CD4-positive, alpha-beta T cell (primary cell): ENCODE data around the gene PDE10A. TPM values are rescaled to one million over a fixed set of nuclear protein-coding genes. Genes with fewer than 3 reads are reported as not detected.

Experiments
- ATAC-seq: fragments of 200-7000 bp; cut with Tn5 transposase; one replicate; pipeline ENCODE4 v1.10.0; 2022; ENCODE audit warnings: mild to moderate bottlenecking; ENCODE audit not compliant: poor library complexity
- CTCF ChIA-PET: fragments of 350-600 bp; sonication (Branson Sonifier 250); formaldehyde crosslinking; loops from one replicate; lab custom pipeline; 2021; ENCODE audit warnings: antibody characterized with exemption, inconsistent platforms; lab: Charles Lee
- POLR2A ChIA-PET: fragments of 350-600 bp; sonication (Branson Sonifier 250); formaldehyde crosslinking; loops from one replicate; lab custom pipeline; 2021; ENCODE audit warnings: antibody characterized with exemption, inconsistent platforms; lab: Charles Lee
- DNase-seq, 14 experiments: peaks; one replicate each; pipeline ENCODE4 v3.0.0-alpha.2; 2013 to 2020; ENCODE audit warnings: mixed read lengths in 2 of 14
- H3K27ac ChIP-seq, 2 donors: one replicate each; pipeline versions ENCODE4 v1.5.1 to v1.7.0; 2013; ENCODE audit warnings: low read length in 2 of 2, low read depth in 1 of 2, mild to moderate bottlenecking in 1 of 2
- H3K27me3 ChIP-seq, 2 experiments: 1 replicate in 1 of 2; 2 replicates in 1 of 2; pipeline versions ENCODE4 v1.6.1 to v1.7.0; 2013; ENCODE audit warnings: low read length in 2 of 2, control low read depth in 1 of 2, mild to moderate bottlenecking in 1 of 2, moderate library complexity in 1 of 2; ENCODE audit not compliant: insufficient read depth in 2 of 2, control insufficient read depth in 1 of 2
- H3K36me3 ChIP-seq: one replicate; pipeline ENCODE4 v1.6.1; 2013; ENCODE audit warnings: low read length, control low read depth; ENCODE audit not compliant: insufficient read depth
- H3K4me1 ChIP-seq: one replicate; pipeline ENCODE4 v1.6.1; 2013; ENCODE audit warnings: low read length, control low read depth; ENCODE audit not compliant: insufficient read depth
- H3K4me3 ChIP-seq: one replicate; pipeline ENCODE4 v1.5.1; 2013; ENCODE audit warnings: mild to moderate bottlenecking, low read length, moderate library complexity
- H3K9me3 ChIP-seq, 2 experiments: 1 replicate in 1 of 2; 2 replicates in 1 of 2; pipeline versions ENCODE4 v1.6.1 to v1.7.0; 2013; ENCODE audit warnings: low read length in 2 of 2, mild to moderate bottlenecking in 2 of 2, control low read depth in 1 of 2, moderate library complexity in 1 of 2; ENCODE audit not compliant: control insufficient read depth in 1 of 2, insufficient read depth in 1 of 2
- H3K27ac Mint-ChIP-seq: one replicate; pipeline ENCODE4 v1.8.0; 2020; ENCODE audit warnings: mixed read lengths
- H3K27me3 Mint-ChIP-seq: one replicate; pipeline ENCODE4 v1.8.0; 2021; ENCODE audit warnings: mixed read lengths
- H3K36me3 Mint-ChIP-seq: one replicate; pipeline ENCODE4 v1.8.0; 2021; ENCODE audit warnings: low read depth, mixed read lengths
- H3K4me1 Mint-ChIP-seq: one replicate; pipeline ENCODE4 v1.8.0; 2021; ENCODE audit warnings: low read depth, mixed read lengths
- H3K4me3 Mint-ChIP-seq: one replicate; pipeline ENCODE4 v1.8.0; 2020; ENCODE audit warnings: mild to moderate bottlenecking, mixed read lengths
- H3K9me3 Mint-ChIP-seq: one replicate; pipeline ENCODE4 v1.8.0; 2020; ENCODE audit warnings: mixed read lengths
- intact Hi-C, 2 experiments: fragments of 100-400 bp; cut with DNase I in 1 of 2; cut with micrococcal nuclease in 1 of 2; formaldehyde crosslinking; loops; one replicate each; pipeline versions ENCODE4 v1.15.1 to v1.9.0; 2023 to 2025; cut with DNase I, micrococcal nuclease
- total RNA-seq, 174 experiments: library from RNA in 2 of 174; stranded (reverse) in 2 of 174; gene quantifications; one replicate each; pipeline ENCODE4 v1.2.3 and lab custom pipeline; 2021 to 2026
- TF ChIP-seq, protein P1 (sequence below): fragments of 200-600 bp; IDR thresholded peaks from one replicate; pipeline ENCODE4 v1.8.0; 2022; ENCODE audit warnings: antibody characterized with exemption, mild to moderate bottlenecking

PDE10A gene
- total RNA-seq, 2 experiments from 2014 or later = not detected

DNA sequence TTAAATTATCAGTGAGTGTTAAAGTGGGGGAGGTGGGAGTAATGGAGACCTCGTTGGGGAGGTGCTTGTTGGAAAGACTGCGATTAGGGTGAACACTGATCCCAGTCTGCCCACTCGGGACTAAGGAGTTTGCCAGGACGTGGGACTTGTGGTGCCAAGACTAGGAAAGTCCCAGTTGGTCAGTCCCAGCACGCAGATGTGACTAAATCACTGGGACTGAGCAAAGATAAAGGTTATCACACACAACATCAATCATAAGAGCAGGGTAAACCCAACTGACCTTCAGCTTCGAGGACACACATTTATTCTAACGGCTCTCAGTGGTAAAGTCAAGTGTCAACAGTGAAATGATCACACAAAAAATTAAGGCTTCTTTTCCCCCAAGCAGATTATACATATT lies 45.5 kb downstream of the PDE10A start:
- H3K27me3 Mint-ChIP-seq = no peaks in the 10 kb centered on the region
- DNase-seq (no peak), ATAC-seq (no peak)
- ChIA-PET POLR2A (no interaction called here), CTCF (no interaction called here)
- no peaks in the 10 kb centered on the region for H3K9me3 ChIP-seq
- TF ChIP-seq, protein P1, sequence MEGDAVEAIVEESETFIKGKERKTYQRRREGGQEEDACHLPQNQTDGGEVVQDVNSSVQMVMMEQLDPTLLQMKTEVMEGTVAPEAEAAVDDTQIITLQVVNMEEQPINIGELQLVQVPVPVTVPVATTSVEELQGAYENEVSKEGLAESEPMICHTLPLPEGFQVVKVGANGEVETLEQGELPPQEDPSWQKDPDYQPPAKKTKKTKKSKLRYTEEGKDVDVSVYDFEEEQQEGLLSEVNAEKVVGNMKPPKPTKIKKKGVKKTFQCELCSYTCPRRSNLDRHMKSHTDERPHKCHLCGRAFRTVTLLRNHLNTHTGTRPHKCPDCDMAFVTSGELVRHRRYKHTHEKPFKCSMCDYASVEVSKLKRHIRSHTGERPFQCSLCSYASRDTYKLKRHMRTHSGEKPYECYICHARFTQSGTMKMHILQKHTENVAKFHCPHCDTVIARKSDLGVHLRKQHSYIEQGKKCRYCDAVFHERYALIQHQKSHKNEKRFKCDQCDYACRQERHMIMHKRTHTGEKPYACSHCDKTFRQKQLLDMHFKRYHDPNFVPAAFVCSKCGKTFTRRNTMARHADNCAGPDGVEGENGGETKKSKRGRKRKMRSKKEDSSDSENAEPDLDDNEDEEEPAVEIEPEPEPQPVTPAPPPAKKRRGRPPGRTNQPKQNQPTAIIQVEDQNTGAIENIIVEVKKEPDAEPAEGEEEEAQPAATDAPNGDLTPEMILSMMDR = no peak
- no peaks in the 10 kb centered on the region for H3K9me3 Mint-ChIP-seq
- intact Hi-C loops = no loop called here
- no peak overlapping the region for H3K4me3 Mint-ChIP-seq
- no peaks in the 10 kb centered on the region for H3K36me3 ChIP-seq
- H3K27ac ChIP-seq = no peak overlapping the region
- H3K4me1 ChIP-seq = no peaks in the 10 kb centered on the region
- H3K4me3 ChIP-seq = no peak overlapping the region
- no peaks in the 10 kb centered on the region for H3K36me3 Mint-ChIP-seq
- H3K27me3 ChIP-seq = no peaks in the 10 kb centered on the region
- H3K4me1 Mint-ChIP-seq = no peaks in the 10 kb centered on the region
- no peak overlapping the region for H3K27ac Mint-ChIP-seq

DNA sequence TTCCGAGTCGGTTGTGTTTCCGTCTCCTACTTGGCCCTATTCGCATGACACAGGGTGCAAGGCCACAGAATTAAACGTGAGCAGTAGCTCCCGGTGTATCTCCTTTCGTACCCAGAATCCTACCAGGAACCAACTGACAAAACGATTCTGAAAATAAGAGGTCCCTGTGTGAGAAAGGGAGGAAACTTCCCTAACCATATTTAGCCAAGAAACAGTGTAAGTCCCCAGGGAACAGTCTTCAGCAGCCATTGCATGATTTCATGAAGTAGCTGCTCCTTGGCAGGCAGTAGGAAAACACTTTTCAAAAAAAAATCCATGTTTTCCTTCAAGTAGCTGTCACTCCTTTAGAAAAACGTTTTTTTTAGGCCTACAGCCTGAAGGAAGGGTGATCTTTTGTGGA lies 46.9 kb downstream of the PDE10A start:
- Mint-ChIP-seq H3K36me3 (no peaks in the 10 kb centered on the region), H3K4me1 (no peaks in the 10 kb centered on the region), H3K4me3 (no peak overlapping the region), H3K27me3 (no peaks in the 10 kb centered on the region), H3K27ac (no peak overlapping the region), H3K9me3 (peaks cover 3% of the 10 kb centered on the region)
- DNase-seq (no peak), ATAC-seq (no peak)
- intact Hi-C loops = no loop called here
- no peaks in the 10 kb centered on the region for H3K4me1 ChIP-seq
- H3K4me3 ChIP-seq = no peak overlapping the region
- CTCF ChIA-PET = no interaction called here
- H3K27me3 ChIP-seq = no peaks in the 10 kb centered on the region
- TF ChIP-seq, protein P1 = no peak
- no peaks in the 10 kb centered on the region for H3K36me3 ChIP-seq
- H3K9me3 ChIP-seq = no peaks in the 10 kb centered on the region
- no peak overlapping the region for H3K27ac ChIP-seq
- POLR2A ChIA-PET = no interaction called here

DNA sequence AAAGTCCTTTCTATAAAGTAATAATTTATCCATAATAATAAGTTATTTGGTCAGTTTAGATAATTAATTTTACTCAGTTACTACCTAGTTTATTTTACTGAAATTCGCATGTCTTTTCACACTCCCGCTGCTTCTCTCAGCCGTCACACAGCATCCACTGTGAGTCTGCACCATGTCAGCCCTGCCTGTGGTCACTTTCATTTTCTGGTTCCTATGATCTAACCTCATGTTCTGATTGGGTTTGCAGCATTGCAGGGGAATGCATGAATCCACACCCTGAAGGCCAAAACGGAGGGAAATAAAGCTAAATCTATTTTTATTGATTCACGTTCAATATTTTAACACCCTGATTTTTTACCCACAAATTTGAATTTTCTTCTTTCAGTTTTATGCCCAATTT lies 47.4 kb downstream of the PDE10A start:
- no peak for DNase-seq
- no peaks in the 10 kb centered on the region for H3K36me3 Mint-ChIP-seq
- no peaks in the 10 kb centered on the region for H3K4me1 ChIP-seq
- H3K4me3 Mint-ChIP-seq = no peak overlapping the region
- H3K9me3 Mint-ChIP-seq = peaks cover 3% of the 10 kb centered on the region
- no peaks in the 10 kb centered on the region for H3K9me3 ChIP-seq
- no peaks in the 10 kb centered on the region for H3K36me3 ChIP-seq
- no peak for ATAC-seq
- H3K27me3 Mint-ChIP-seq = no peaks in the 10 kb centered on the region
- TF ChIP-seq, protein P1 = no peak
- no peak overlapping the region for H3K27ac ChIP-seq
- H3K27me3 ChIP-seq = no peaks in the 10 kb centered on the region
- H3K27ac Mint-ChIP-seq = no peak overlapping the region
- ChIA-PET CTCF (no interaction called here), POLR2A (no interaction called here)
- intact Hi-C loops = no loop called here
- no peaks in the 10 kb centered on the region for H3K4me1 Mint-ChIP-seq
- H3K4me3 ChIP-seq = no peak overlapping the region
